ENCODE data around the gene HOXA11. TPM values are rescaled to one million over a fixed set of nuclear protein-coding genes. Genes with fewer than 3 reads are reported as not detected.

The HOXA11 gene
- total and polyA plus RNA-seq, 2 of the 4 experiments (the other 2 are of a cell fraction): 0.05 TPM; not detected in 1

- CTCF ChIA-PET: interaction anchor here (0.5 to 0.7 kb wide), 3 partner anchors 10 to 487 kb away, joined by 3 to 4 read pairs (median 4); partner anchors contain the start of gene EVX1
These were observed 16.6 kb downstream of the HOXA11 start for GRCh38 chr7:27168265-27168947.

More at GRCh38 chr7:27168265-27168947, 16.6 kb downstream of the HOXA11 start:
- 80% methylated on average over 7 of the region's 25 CpGs; no CpG with 5 or more reads in 1 of the 2 experiments for WGBS, 2 experiments (ENCODE audit: extremely low coverage in 2 of 2, insufficient read length in 1 of 2)
- Histone ChIP-seq H3K27me3 (ENCODE audit: control insufficient read depth, insufficient read depth, low read length) (peaks cover 95% of the 10 kb centered on the region), H3K23ac (ENCODE audit: low read depth, low read length) (no peak overlapping the region), H3K36me3 (ENCODE audit: control insufficient read depth, insufficient read depth, low read length) (no peaks in the 10 kb centered on the region), H3K4me2 (ENCODE audit: low read depth, low read length) (no peak overlapping the region), H2BK120ac (ENCODE audit: low read depth, low read length) (no peak overlapping the region), H3K9ac (ENCODE audit: low read depth, low read length) (no peak overlapping the region), H4K8ac (ENCODE audit: low read depth in 2 of 2, low read length in 2 of 2) (no peak overlapping the region), H3K18ac (ENCODE audit: low read depth, low read length) (no peak overlapping the region), H3K14ac (replicated peaks; ENCODE audit: low read depth, low read length) (no peak overlapping the region), H3K4me1 (ENCODE audit: control insufficient read depth, insufficient read depth, low read length) (no peaks in the 10 kb centered on the region), H2BK5ac (ENCODE audit: low read depth, low read length, poor library complexity, severe bottlenecking) (no peak overlapping the region), H3K9me3 (ENCODE audit: control insufficient read depth, insufficient read depth, low read length) (peaks cover 27% of the 10 kb centered on the region), H2AK9ac (replicated peaks; ENCODE audit: low read depth, low read length, poor library complexity) (no peak overlapping the region), H3K9me1 (ENCODE audit: insufficient read depth, low read length) (no peaks in the 10 kb centered on the region), H3K56ac (ENCODE audit: extremely low read depth, insufficient read depth, low read length) (no peak overlapping the region), H3K4me3 (ENCODE audit: insufficient read depth, low read depth, low read length) (no peak overlapping the region), H4K91ac (ENCODE audit: insufficient read depth, low read depth, low read length) (no peak overlapping the region), H2BK15ac (ENCODE audit: low read depth, low read length) (no peak overlapping the region), H2AFZ (replicated peaks; ENCODE audit: low read length, poor library complexity) (no peak overlapping the region), H4K20me1 (ENCODE audit: insufficient read depth, low read length) (peaks cover 13% of the 10 kb centered on the region; the same call in 1 of the 2 replicates), H3K79me1 (ENCODE audit: low read depth in 1 of 2, low read length in 2 of 2) (no peaks in the 10 kb centered on the region), H3K4ac (ENCODE audit: low read depth, low read length) (no peak overlapping the region), H2BK20ac (ENCODE audit: low read depth, low read length) (no peak overlapping the region), H4K5ac (ENCODE audit: low read depth, low read length) (no peak overlapping the region), H3K27ac (ENCODE audit: insufficient read depth, low read length) (no peak overlapping the region), H2AK5ac (ENCODE audit: low read depth, low read length) (no peak overlapping the region)
- POLR2A ChIA-PET (ENCODE audit: unreplicated experiment): no interaction called here
- BruUV-seq (replicated peaks): no TSS peak
- DNase-seq (no peak), ATAC-seq (ENCODE audit: low read depth) (no peak)
- TF ChIP-seq MAZ (IDR thresholded peaks at IDR 0.05; ENCODE audit: borderline replicate concordance, low read depth, low read length): no peak
- TF ChIP-seq RAD21 (IDR thresholded peaks at IDR 0.05; ENCODE audit: low read length): no peak
- no peak for TF ChIP-seq RCOR1 (IDR thresholded peaks at IDR 0.05; ENCODE audit: insufficient replicate concordance, low read length)
- no peak for TF ChIP-seq MXI1 (IDR thresholded peaks at IDR 0.05; ENCODE audit: borderline replicate concordance, low read depth, low read length)
- TF ChIP-seq USF2 (IDR thresholded peaks at IDR 0.05; ENCODE audit: low read depth, low read length): no peak
- TF ChIP-seq POLR2A (IDR thresholded peaks at IDR 0.05; ENCODE audit: low read depth, low read length): no peak
- TF ChIP-seq NFE2L2 (IDR thresholded peaks at IDR 0.05; ENCODE audit: low read depth, low read length): no peak
- intact Hi-C loops (cut with micrococcal nuclease) (loop anchor here (10.0 kb wide), 1 partner anchor 1914 kb away; no protein-coding TSS in a partner anchor), dilution Hi-C loops (cut with HindIII; ENCODE audit: low sequenced_read_pairs, unreplicated experiment) (no loop called here), in situ Hi-C loops (cut with MboI; ENCODE audit: low sequenced_read_pairs) (no loop called here)

All from IMR-90 (cell line).